ENCODE data around the gene RTN4R. TPM values are rescaled to one million over a fixed set of nuclear protein-coding genes. Genes with fewer than 3 reads are reported as not detected.

RTN4R gene
- total and polyA plus RNA-seq, 9 of the 15 experiments (the other 6 are each of a cell fraction or from before 2014, with no cell fraction given): 0.04 to 2.8 (median 1.4) TPM; not detected in 3

- TF ChIP-seq, protein P1, sequence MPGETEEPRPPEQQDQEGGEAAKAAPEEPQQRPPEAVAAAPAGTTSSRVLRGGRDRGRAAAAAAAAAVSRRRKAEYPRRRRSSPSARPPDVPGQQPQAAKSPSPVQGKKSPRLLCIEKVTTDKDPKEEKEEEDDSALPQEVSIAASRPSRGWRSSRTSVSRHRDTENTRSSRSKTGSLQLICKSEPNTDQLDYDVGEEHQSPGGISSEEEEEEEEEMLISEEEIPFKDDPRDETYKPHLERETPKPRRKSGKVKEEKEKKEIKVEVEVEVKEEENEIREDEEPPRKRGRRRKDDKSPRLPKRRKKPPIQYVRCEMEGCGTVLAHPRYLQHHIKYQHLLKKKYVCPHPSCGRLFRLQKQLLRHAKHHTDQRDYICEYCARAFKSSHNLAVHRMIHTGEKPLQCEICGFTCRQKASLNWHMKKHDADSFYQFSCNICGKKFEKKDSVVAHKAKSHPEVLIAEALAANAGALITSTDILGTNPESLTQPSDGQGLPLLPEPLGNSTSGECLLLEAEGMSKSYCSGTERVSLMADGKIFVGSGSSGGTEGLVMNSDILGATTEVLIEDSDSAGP (CRISPR knock-in tag; IDR thresholded peaks at IDR 0.05): no peak
- TF ChIP-seq ZNF124 (CRISPR knock-in tag; IDR thresholded peaks at IDR 0.05): peak; percentile 81; the same call in 1 of the 2 replicates
- no peak for TF ChIP-seq ILK (tag; IDR thresholded peaks at IDR 0.05; ENCODE audit: borderline replicate concordance, low read depth)
- no peak for TF ChIP-seq TSC22D4 (tag; IDR thresholded peaks at IDR 0.05)
- TF ChIP-seq TBP (optimal IDR thresholded peaks at IDR 0.05; ENCODE audit: low read depth, low read length): no peak
- TF ChIP-seq SETDB1 (IDR thresholded peaks at IDR 0.05; ENCODE audit: low read length): peak; percentile 9
- TF ChIP-seq SMARCC2 (IDR thresholded peaks at IDR 0.05; ENCODE audit: low read depth): no peak
- TF ChIP-seq ZNF253 (CRISPR knock-in tag; conservative IDR thresholded peaks at IDR 0.05): no peak
- no peak for TF ChIP-seq PHF20 (IDR thresholded peaks at IDR 0.05; ENCODE audit: partially characterized antibody)
- no peak for TF ChIP-seq ZBTB17 (CRISPR knock-in tag; IDR thresholded peaks at IDR 0.05)
- TF ChIP-seq HNRNPLL (IDR thresholded peaks at IDR 0.05; ENCODE audit: low read depth, low read length, poor library complexity, severe bottlenecking): no peak
- TF ChIP-seq THRAP3 (IDR thresholded peaks at IDR 0.05; ENCODE audit: borderline replicate concordance): no peak
- TF ChIP-seq MCM5 (IDR thresholded peaks at IDR 0.05; ENCODE audit: low read depth): no peak
- TF ChIP-seq, protein P2, sequence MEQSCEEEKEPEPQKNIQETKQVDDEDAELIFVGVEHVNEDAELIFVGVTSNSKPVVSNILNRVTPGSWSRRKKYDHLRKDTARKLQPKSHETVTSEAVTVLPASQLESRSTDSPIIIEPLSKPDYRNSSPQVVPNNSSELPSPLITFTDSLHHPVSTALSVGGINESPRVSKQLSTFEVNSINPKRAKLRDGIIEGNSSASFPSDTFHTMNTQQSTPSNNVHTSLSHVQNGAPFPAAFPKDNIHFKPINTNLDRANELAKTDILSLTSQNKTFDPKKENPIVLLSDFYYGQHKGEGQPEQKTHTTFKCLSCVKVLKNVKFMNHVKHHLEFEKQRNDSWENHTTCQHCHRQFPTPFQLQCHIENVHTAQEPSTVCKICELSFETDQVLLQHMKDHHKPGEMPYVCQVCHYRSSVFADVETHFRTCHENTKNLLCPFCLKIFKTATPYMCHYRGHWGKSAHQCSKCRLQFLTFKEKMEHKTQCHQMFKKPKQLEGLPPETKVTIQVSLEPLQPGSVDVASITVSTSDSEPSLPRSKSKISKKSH (CRISPR knock-in tag; IDR thresholded peaks at IDR 0.05): no peak
- TF ChIP-seq SRF (CRISPR knock-in tag; IDR thresholded peaks at IDR 0.05): no peak
- TF ChIP-seq, protein P3, sequence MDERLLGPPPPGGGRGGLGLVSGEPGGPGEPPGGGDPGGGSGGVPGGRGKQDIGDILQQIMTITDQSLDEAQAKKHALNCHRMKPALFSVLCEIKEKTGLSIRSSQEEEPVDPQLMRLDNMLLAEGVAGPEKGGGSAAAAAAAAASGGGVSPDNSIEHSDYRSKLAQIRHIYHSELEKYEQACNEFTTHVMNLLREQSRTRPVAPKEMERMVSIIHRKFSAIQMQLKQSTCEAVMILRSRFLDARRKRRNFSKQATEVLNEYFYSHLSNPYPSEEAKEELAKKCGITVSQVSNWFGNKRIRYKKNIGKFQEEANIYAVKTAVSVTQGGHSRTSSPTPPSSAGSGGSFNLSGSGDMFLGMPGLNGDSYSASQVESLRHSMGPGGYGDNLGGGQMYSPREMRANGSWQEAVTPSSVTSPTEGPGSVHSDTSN (CRISPR knock-in tag; IDR thresholded peaks at IDR 0.05; ENCODE audit: low read depth): peak; percentile 19; the same call in 1 of the 2 replicates
- TF ChIP-seq, protein P3 (tag; conservative IDR thresholded peaks at IDR 0.05; ENCODE audit: low read depth): no peak
- TF ChIP-seq ZBTB1 (CRISPR knock-in tag; IDR thresholded peaks at IDR 0.05; ENCODE audit: borderline replicate concordance, low read depth): no peak
- TF ChIP-seq TRIM28 (IDR thresholded peaks at IDR 0.05): no peak
- TF ChIP-seq IRF2 (CRISPR knock-in tag; IDR thresholded peaks at IDR 0.05): peak; percentile 80; the same call in 1 of the 2 replicates
- TF ChIP-seq DMBX1 (CRISPR knock-in tag; IDR thresholded peaks at IDR 0.05; ENCODE audit: borderline replicate concordance): no peak
- TF ChIP-seq ZNF282 (CRISPR knock-in tag; IDR thresholded peaks at IDR 0.05): peak; percentile 85
- TF ChIP-seq SMC3 (conservative IDR thresholded peaks at IDR 0.05; ENCODE audit: insufficient read depth, low read depth, low read length): no peak
These were observed 43.0 kb downstream of the RTN4R start (continued) for GRCh38 chr22:20224917-20225692.

Measured in K562 (cell line).